Measurements from ENCODE around the gene KCNJ4.

Gene KCNJ4

GRCh38 chr22:38429499-38430068, 25.4 kb downstream of the KCNJ4 start:
- DNase-seq (ENCODE audit: low read depth), result no peak

GRCh38 chr22:38428714-38429113, 26.3 kb downstream of the KCNJ4 start:
- DNase-seq (ENCODE audit: low read depth), result no peak

- no peak for DNase-seq (ENCODE audit: low read depth)
Measured at GRCh38 chr22:38427940-38428339, 27.1 kb downstream of the KCNJ4 start.

GRCh38 chr22:38427465-38427864, 27.5 kb downstream of the KCNJ4 start:
- DNase-seq (ENCODE audit: low read depth), result no peak

GRCh38 chr22:38426628-38427027, 28.4 kb downstream of the KCNJ4 start:
- no peak for DNase-seq (ENCODE audit: low read depth)

- no peak for DNase-seq (ENCODE audit: low read depth)
Measured at GRCh38 chr22:38424525-38425080, 30.4 kb downstream of the KCNJ4 start.

- DNase-seq (ENCODE audit: low read depth), result no peak
Measured at GRCh38 chr22:38423512-38424503, 31.2 kb downstream of the KCNJ4 start.

- no peak for DNase-seq (ENCODE audit: low read depth)
Measured at GRCh38 chr22:38422611-38423511, 32.1 kb downstream of the KCNJ4 start.

GRCh38 chr22:38420734-38421133, 34.3 kb downstream of the KCNJ4 start:
- DNase-seq (ENCODE audit: low read depth), result no peak

- DNase-seq (ENCODE audit: low read depth), result no peak
Measured at GRCh38 chr22:38419858-38420160, 35.2 kb downstream of the KCNJ4 start.

- no peak for DNase-seq (ENCODE audit: low read depth)
Measured at GRCh38 chr22:38419121-38419857, 35.7 kb downstream of the KCNJ4 start.

- no peak for DNase-seq (ENCODE audit: low read depth)
Measured at GRCh38 chr22:38418589-38418988, 36.4 kb downstream of the KCNJ4 start.

GRCh38 chr22:38417252-38418060, 37.5 kb downstream of the KCNJ4 start:
- DNase-seq (ENCODE audit: low read depth), result no peak

- DNase-seq (ENCODE audit: low read depth), result no peak
Measured at GRCh38 chr22:38416621-38417251, 38.3 kb downstream of the KCNJ4 start.

GRCh38 chr22:38415561-38416321, 39.3 kb downstream of the KCNJ4 start:
- no peak for DNase-seq (ENCODE audit: low read depth)

- no peak for DNase-seq (ENCODE audit: low read depth)
Measured at GRCh38 chr22:38415046-38415445, 40.0 kb downstream of the KCNJ4 start.

GRCh38 chr22:38414009-38414395, 41.0 kb downstream of the KCNJ4 start:
- no peak for DNase-seq (ENCODE audit: low read depth)

- DNase-seq (ENCODE audit: low read depth), result no peak
Measured at GRCh38 chr22:38413085-38414008, 41.7 kb downstream of the KCNJ4 start.
